HepG2 (cell line): ENCODE results near the gene CLNS1A.
"Not testable (repeated sequence)": the region's sequence is repeated elsewhere in the genome, so short reads cannot be mapped to it uniquely, and the experiment has no call there.

Source experiments
- BRF2 ChIP-seq: sonication (generic); formaldehyde crosslinking; IDR thresholded peaks from 2 replicates; pipeline ENCODE4 v1.8.1; 2022; ENCODE audit warnings: mild to moderate bottlenecking, missing genetic modification reagents
- CAMTA2 ChIP-seq: sonication (generic); formaldehyde crosslinking; IDR thresholded peaks from 2 replicates; pipeline ENCODE4 v1.4.0; 2020; ENCODE audit warnings: mild to moderate bottlenecking, missing genetic modification reagents, borderline replicate concordance
- FOXJ3 ChIP-seq: sonication (generic); formaldehyde crosslinking; IDR thresholded peaks from 2 replicates; pipeline ENCODE4 v1.4.0; 2020; ENCODE audit warnings: missing genetic modification reagents, mild to moderate bottlenecking, borderline replicate concordance
- HMG20A ChIP-seq: IDR thresholded peaks from 2 replicates; pipeline ENCODE4 v1.6.1; 2016; ENCODE audit warnings: borderline replicate concordance
- POLR2AphosphoS5 ChIP-seq: IDR thresholded peaks from 2 replicates; pipeline ENCODE4 v1.6.1; 2012; ENCODE audit warnings: low read depth, low read length
- TF ChIP-seq, protein P1 (sequence below): sonication (generic); formaldehyde crosslinking; IDR thresholded peaks from 2 replicates; pipeline ENCODE4 v1.4.0; 2020; ENCODE audit warnings: missing genetic modification reagents, borderline replicate concordance
- TF ChIP-seq, protein P2 (sequence below): sonication (generic); formaldehyde crosslinking; IDR thresholded peaks from 2 replicates; pipeline ENCODE4 v1.4.0; 2020; ENCODE audit warnings: missing genetic modification reagents
- TF ChIP-seq, protein P3 (sequence below): fragments of 450-650 bp; IDR thresholded peaks from 2 replicates; pipeline ENCODE4 v1.6.1; 2017; ENCODE audit warnings: mild to moderate bottlenecking

DNA sequence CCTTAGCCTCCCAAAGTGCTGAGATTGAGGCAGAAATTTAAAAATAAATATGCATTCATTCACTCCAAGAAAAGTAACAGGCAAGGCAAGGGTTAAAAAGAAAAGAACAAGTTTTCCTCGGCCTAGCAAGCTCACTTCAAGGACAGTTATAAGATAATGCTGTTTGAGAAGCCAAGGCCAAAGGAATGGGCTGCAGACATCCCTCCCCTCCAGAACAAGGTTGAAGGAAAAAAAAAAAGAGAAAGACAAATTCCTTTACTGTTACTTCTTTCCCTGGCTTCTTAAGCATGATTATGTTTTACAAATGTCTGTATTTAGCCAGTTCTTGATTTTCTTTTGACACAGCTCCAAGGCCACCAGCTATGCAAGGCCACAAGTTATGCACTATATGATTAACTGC lies 66.7 kb downstream of the CLNS1A start:
- not testable (repeated sequence) for TF ChIP-seq CAMTA2 (CRISPR knock-in tag); HMG20A (CRISPR knock-in tag); FOXJ3 (CRISPR knock-in tag); POLR2AphosphoS5; BRF2 (CRISPR knock-in tag)
- TF ChIP-seq, protein P1, sequence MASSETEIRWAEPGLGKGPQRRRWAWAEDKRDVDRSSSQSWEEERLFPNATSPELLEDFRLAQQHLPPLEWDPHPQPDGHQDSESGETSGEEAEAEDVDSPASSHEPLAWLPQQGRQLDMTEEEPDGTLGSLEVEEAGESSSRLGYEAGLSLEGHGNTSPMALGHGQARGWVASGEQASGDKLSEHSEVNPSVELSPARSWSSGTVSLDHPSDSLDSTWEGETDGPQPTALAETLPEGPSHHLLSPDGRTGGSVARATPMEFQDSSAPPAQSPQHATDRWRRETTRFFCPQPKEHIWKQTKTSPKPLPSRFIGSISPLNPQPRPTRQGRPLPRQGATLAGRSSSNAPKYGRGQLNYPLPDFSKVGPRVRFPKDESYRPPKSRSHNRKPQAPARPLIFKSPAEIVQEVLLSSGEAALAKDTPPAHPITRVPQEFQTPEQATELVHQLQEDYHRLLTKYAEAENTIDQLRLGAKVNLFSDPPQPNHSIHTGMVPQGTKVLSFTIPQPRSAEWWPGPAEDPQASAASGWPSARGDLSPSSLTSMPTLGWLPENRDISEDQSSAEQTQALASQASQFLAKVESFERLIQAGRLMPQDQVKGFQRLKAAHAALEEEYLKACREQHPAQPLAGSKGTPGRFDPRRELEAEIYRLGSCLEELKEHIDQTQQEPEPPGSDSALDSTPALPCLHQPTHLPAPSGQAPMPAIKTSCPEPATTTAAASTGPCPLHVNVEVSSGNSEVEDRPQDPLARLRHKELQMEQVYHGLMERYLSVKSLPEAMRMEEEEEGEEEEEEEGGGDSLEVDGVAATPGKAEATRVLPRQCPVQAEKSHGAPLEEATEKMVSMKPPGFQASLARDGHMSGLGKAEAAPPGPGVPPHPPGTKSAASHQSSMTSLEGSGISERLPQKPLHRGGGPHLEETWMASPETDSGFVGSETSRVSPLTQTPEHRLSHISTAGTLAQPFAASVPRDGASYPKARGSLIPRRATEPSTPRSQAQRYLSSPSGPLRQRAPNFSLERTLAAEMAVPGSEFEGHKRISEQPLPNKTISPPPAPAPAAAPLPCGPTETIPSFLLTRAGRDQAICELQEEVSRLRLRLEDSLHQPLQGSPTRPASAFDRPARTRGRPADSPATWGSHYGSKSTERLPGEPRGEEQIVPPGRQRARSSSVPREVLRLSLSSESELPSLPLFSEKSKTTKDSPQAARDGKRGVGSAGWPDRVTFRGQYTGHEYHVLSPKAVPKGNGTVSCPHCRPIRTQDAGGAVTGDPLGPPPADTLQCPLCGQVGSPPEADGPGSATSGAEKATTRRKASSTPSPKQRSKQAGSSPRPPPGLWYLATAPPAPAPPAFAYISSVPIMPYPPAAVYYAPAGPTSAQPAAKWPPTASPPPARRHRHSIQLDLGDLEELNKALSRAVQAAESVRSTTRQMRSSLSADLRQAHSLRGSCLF, result not testable (repeated sequence)
- TF ChIP-seq, protein P2, sequence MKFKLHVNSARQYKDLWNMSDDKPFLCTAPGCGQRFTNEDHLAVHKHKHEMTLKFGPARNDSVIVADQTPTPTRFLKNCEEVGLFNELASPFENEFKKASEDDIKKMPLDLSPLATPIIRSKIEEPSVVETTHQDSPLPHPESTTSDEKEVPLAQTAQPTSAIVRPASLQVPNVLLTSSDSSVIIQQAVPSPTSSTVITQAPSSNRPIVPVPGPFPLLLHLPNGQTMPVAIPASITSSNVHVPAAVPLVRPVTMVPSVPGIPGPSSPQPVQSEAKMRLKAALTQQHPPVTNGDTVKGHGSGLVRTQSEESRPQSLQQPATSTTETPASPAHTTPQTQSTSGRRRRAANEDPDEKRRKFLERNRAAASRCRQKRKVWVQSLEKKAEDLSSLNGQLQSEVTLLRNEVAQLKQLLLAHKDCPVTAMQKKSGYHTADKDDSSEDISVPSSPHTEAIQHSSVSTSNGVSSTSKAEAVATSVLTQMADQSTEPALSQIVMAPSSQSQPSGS (CRISPR knock-in tag), result not testable (repeated sequence)
- TF ChIP-seq, protein P3, sequence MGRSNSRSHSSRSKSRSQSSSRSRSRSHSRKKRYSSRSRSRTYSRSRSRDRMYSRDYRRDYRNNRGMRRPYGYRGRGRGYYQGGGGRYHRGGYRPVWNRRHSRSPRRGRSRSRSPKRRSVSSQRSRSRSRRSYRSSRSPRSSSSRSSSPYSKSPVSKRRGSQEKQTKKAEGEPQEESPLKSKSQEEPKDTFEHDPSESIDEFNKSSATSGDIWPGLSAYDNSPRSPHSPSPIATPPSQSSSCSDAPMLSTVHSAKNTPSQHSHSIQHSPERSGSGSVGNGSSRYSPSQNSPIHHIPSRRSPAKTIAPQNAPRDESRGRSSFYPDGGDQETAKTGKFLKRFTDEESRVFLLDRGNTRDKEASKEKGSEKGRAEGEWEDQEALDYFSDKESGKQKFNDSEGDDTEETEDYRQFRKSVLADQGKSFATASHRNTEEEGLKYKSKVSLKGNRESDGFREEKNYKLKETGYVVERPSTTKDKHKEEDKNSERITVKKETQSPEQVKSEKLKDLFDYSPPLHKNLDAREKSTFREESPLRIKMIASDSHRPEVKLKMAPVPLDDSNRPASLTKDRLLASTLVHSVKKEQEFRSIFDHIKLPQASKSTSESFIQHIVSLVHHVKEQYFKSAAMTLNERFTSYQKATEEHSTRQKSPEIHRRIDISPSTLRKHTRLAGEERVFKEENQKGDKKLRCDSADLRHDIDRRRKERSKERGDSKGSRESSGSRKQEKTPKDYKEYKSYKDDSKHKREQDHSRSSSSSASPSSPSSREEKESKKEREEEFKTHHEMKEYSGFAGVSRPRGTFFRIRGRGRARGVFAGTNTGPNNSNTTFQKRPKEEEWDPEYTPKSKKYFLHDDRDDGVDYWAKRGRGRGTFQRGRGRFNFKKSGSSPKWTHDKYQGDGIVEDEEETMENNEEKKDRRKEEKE, result not testable (repeated sequence)
